ENCODE results near the gene MUC22. TPM values are rescaled to one million over a fixed set of nuclear protein-coding genes. Genes with fewer than 3 reads are reported as not detected.
"Not testable (repeated sequence)": the region's sequence is repeated elsewhere in the genome, so short reads cannot be mapped to it uniquely, and the experiment has no call there.

MUC22 gene
- total RNA-seq, 1 donor from 2014 or later: not detected

DNA sequence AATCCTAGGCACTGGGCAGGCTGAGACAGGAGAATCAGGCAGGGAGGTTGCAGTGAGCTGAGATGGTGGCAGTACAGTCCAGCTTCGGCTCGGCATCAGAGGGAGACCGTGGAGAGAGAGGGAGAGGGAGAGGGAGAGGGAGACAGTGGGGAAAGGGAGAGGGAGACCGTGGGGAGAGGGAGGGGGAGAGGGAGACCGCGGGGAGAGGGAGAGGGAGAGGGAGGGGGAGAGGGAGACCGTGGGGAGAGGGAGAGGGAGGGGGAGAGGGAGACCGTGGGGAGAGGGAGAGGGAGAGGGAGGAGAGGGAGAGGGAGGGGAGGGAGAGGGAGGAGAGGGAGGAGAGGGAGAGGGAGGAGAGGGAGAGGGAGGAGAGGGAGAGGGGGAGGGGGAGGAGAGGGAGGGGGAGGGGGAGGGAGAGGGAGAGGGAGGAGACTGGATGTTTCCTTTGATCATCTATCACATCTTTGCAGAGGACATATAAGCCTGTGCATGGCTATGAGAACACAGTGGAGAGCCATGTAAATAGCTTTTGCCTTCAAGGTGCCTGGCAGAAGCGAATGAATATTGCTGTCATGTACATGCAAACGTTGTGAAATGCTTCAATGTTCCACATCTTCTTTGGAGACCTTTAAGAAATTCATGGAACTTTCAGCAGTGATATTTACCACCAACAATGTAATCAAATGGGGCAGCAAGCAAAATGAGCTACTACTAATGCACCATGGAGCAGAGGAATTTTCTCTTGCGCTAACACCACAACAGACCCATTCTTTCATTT is 57.8 kb downstream of the MUC22 start:
- DNase-seq (ENCODE audit: low spot score); intact Hi-C loops (cut with DNase I): not testable (repeated sequence)

- DNase-seq (ENCODE audit: low spot score): peak; percentile 82
- intact Hi-C loops (cut with DNase I): no loop called here
These were observed 58.5 kb downstream of the MUC22 start for GRCh38 chr6:31068669-31069340.

DNA sequence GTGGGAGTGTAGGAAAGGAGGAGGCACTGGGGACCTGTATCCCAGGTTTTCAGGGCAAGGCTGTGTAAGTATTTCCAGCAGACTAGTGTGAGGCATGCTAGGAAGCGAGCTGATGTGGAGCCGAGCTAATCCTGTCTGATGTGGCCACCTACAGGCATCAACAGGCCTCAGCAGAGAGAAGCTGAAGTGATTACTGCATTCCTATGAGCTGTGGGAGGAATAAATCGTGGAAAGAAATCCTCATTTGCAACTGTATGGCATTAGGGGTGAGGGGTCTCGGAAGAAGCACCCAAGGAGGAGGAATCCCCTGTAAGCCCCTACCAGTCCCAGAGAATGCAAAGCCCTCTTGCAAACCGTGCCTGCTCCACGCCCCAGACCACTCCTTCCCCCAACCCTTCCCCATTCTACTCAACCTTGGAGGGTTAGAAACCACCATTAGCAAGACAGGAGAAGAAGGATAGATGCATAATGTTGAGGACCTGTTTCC is 60.5 kb downstream of the MUC22 start:
- no peak for DNase-seq (ENCODE audit: low spot score)
- intact Hi-C loops (cut with DNase I): loop anchor here (1.0 kb wide), 1 partner anchor 155 kb away; no protein-coding TSS in a partner anchor

DNA sequence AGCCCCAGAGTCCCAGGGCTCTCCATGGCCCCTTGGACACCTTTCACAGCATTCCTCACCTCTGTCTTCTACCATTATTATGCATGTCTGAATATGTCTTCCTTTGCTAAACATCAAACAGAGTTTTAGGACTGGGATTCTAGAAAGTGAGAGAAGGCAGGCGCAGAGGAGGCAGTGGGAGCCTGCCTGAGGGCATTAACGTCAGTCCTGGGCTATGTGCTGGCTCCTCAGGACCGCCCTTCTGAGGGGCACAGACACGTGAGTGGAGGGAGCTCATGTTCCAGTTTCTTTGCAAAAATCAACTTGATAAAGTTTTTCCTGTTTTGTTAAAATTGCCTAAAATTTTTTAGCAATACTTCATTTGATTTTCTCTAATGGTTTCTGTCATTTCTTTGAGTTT is 64.1 kb downstream of the MUC22 start:
- intact Hi-C loops (cut with DNase I): no loop called here
- no peak for DNase-seq (ENCODE audit: low spot score)

DNA sequence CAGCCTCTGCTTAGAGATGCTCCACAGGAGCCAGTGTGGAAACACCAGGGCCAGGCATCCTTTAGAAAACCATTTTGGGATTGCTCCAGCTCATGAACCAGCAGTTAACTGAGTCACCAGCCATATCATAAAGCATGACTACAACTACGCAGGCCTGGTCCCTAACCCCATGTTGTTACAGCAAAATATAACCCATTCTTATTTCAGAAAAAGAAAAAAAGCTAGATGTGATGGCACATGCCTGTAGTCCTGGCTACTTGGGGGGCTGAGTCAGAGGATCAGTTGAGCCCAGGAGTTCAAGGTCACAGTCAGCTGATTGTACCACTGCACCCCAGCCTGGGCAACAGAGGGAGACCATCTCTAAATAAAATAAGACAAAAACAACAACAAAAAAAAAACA is 65.3 kb downstream of the MUC22 start:
- intact Hi-C loops (cut with DNase I): no loop called here

GRCh38 chr6:31076611-31077010 is 66.3 kb downstream of the MUC22 start:
- DNase-seq (ENCODE audit: low spot score): no peak
- intact Hi-C loops (cut with DNase I): no loop called here

More for the DNA sequence above, 65.3 kb downstream of the MUC22 start:
- DNase-seq (ENCODE audit: low spot score): no peak

DNA sequence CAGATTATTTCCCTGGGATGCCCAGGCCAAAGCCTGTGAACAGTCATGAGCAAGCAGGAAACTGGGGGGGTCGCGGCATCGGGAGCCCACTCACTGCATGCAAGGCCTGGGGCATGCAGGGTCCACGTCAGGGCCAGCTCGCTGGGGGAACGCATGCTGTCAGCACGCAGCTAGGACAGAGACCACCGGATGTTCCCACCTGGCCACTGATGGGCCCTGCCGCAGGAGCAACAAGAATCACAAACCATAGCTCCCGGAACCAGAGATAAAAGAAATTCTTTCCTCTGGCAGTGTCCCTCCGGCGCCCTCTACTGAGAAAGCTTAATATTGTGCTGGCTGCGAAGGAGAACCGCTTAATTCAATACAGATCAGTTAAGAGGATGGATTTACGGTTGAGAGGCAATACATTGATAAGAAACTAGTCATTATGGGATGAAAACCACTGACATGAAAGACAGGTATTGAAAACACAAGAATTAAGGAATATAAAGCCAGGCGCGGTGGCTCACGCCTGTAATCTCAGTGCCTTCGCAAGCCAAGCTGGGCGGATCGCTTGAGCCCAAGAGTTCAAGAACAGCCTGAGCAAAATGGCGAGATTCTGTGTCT is 69.5 kb downstream of the MUC22 start:
- DNase-seq (ENCODE audit: low spot score): no peak
- intact Hi-C loops (cut with DNase I): loop anchor here (5.0 to 10.0 kb wide), 2 partner anchors 355 to 537 kb away; partner anchors contain the start of gene TUBB

DNA sequence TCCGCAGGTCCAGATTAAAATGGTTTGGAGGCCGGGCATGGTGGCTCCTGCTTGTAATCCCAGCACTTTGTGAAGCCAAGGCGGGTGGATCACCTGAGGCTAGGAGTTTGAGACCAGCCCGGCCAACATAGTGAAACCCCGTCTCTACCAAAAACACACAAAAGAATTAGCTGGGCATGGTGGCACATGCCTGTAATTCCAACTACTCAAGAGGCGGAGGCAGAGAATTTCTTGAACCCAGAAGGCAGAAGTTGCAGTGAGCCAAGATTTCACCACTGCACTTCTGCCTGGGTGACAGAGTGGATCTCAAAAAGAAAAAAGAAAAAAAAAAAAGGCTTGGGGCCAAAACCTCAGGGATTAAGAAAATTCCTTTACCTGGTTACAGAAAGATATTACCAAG is 71.6 kb downstream of the MUC22 start:
- intact Hi-C loops (cut with DNase I): loop anchor here (5.0 to 10.0 kb wide), 2 partner anchors 357 to 540 kb away; partner anchors contain the start of gene TUBB
- no peak for DNase-seq (ENCODE audit: low spot score)

DNA sequence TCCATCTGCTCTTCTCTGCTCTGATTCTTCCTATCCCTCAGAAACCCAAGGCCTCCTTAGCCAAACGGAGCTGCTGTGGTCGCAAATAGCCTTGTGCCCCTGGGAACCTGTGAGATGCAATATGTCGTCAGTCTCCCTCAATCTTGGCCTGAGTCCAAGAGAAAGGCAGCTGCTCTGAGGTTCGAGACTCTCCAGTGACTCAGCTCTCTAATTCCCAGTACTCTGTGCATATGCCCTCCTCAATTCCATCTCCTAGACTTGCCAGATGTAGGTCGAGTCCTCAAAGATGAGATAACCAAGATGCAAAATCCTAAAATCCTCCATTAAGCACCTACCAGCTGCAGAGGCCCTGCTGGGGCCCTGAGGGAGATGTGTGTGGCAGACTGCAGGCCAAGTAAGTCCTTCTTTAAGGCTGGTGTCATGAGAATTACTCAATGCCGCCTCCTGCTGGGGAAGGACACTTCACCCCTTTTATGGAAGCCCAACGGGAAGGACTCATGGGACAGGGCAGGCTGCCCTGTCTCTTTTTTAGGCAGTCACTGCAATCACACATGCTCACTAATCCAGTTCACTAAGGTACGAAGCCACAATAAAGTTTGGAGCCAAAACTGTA is 73.6 kb downstream of the MUC22 start:
- DNase-seq (ENCODE audit: low spot score): no peak
- intact Hi-C loops (cut with DNase I): loop anchor here (5.0 to 10.0 kb wide), 2 partner anchors 359 to 542 kb away; partner anchors contain the start of gene TUBB

Other genes with a start within 250 kb of the MUC22 start
- gene DDR1, start 126.0 kb upstream of the MUC22 start, total RNA-seq: 61.4 TPM
- 16.0 TPM for gene GTF2H4, start 102.3 kb upstream of the MUC22 start, total RNA-seq
- gene VARS2, start 96.2 kb upstream of the MUC22 start, total RNA-seq: 24.7 TPM
- not detected for gene SFTA2, start 78.3 kb upstream of the MUC22 start, total RNA-seq
- not detected for gene MUCL3, start 69.5 kb upstream of the MUC22 start, total RNA-seq
- not detected for gene MUC21, start 26.8 kb upstream of the MUC22 start, total RNA-seq
- gene C6orf15, start 102.1 kb downstream of the MUC22 start, total RNA-seq: not detected
- 3.9 TPM for gene PSORS1C1, start 104.3 kb downstream of the MUC22 start, total RNA-seq
- gene CDSN, start 110.0 kb downstream of the MUC22 start, total RNA-seq: not detected
- not detected for gene PSORS1C2, start 128.6 kb downstream of the MUC22 start, total RNA-seq
- 11.1 TPM for gene CCHCR1, start 147.3 kb downstream of the MUC22 start, total RNA-seq
- 2.4 TPM for gene TCF19, start 148.1 kb downstream of the MUC22 start, total RNA-seq
- 1.0 TPM for gene POU5F1, start 160.2 kb downstream of the MUC22 start, total RNA-seq

All from cardiac septum (tissue), 1 donor.